ENCODE measurements around the gene RNF152. TPM values are rescaled to one million over a fixed set of nuclear protein-coding genes. Genes with fewer than 3 reads are reported as not detected.

The RNF152 gene
- total and polyA plus RNA-seq, 2 of the 13 experiments (the other 11 are each of a cell fraction or from before 2014, with no cell fraction given): 0.04 TPM; not detected in 1

DNA sequence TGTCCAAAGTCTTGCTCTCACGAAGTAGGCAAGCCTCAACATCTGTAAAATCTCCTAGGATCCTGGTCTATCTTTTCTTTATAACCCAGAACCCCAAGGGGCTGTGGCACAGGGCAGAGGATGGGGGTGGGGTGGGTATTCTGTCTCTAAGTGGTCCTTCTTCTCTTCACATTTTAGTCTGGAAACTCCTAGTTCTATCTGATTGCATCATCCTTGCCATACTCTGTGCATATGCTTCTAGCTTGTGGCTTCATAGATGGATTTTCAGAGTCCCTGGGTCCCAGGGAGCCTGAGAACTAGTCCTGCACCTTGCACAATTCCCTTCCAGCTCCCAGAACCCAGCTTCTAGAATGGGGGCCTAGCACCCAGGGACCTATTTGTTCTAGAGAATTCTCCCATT is 52.5 kb downstream of the RNF152 start:
- H3K27ac ChIP-seq (ENCODE audit: extremely low read length, insufficient read depth, low read length): no peak overlapping the region
- ChIA-PET POLR2A (no interaction called here), CTCF (ENCODE audit: low intra/inter-chr PET ratio, low total read pairs) (no interaction called here)
- no peak for FAIRE-seq
- H4K20me1 ChIP-seq (ENCODE audit: insufficient read depth, low read length): no peaks in the 10 kb centered on the region
- DNase-seq (ENCODE audit: low spot score): no peak
- peak; percentile 36; the same call in 1 of the 2 replicates for TF ChIP-seq CEBPB (IDR thresholded peaks at IDR 0.05; ENCODE audit: borderline replicate concordance, low read depth, low read length)
- no peak for TF ChIP-seq ZNF225 (CRISPR knock-in tag; IDR thresholded peaks at IDR 0.05)
- TF ChIP-seq ATF7 (IDR thresholded peaks at IDR 0.05): peak; percentile 16; the same call in 1 of the 2 replicates
- no peak for TF ChIP-seq ATF7 (CRISPR knock-in tag; IDR thresholded peaks at IDR 0.05)
- in situ Hi-C loops (cut with HindIII; ENCODE audit: extremely low pct_ligation_motif_present, low pct_unique_long_range_greater_than_20kb): no loop called here
- no peaks in the 10 kb centered on the region for H3K27me3 ChIP-seq (ENCODE audit: control insufficient read depth in 1 of 2, insufficient read depth in 2 of 2, low read length in 2 of 2)
- intact Hi-C loops (cut with micrococcal nuclease; ENCODE audit: unreplicated experiment): no loop called here
- H3K4me2 ChIP-seq (ENCODE audit: low read depth, low read length): no peak overlapping the region
- H3K9ac ChIP-seq (ENCODE audit: insufficient read depth, low read depth, low read length): no peak overlapping the region
- no peaks in the 10 kb centered on the region for H3K36me3 ChIP-seq (replicated peaks in 1 of 2; ENCODE audit: control insufficient read depth in 1 of 2, insufficient read depth in 2 of 2, low read length in 2 of 2)
- H3K4me3 ChIP-seq (replicated peaks in 1 of 3; ENCODE audit: insufficient read depth in 1 of 3, low read depth in 2 of 3, low read length in 3 of 3): no peak overlapping the region
- no peak for ATAC-seq
- H3K4me1 ChIP-seq (ENCODE audit: insufficient read depth, low read length): no peaks in the 10 kb centered on the region
- H2AFZ ChIP-seq (ENCODE audit: low read length): no peak overlapping the region
- no TSS peak for BruUV-seq (replicated peaks)
- WGBS (ENCODE audit: low lambda C conversion rate): 0% methylated on average over 1 of the region's 1 CpG
- no peaks in the 10 kb centered on the region for H3K9me3 ChIP-seq (ENCODE audit: low read length)
- H3K79me2 ChIP-seq (ENCODE audit: insufficient read depth, low read length): no peaks in the 10 kb centered on the region

DNA sequence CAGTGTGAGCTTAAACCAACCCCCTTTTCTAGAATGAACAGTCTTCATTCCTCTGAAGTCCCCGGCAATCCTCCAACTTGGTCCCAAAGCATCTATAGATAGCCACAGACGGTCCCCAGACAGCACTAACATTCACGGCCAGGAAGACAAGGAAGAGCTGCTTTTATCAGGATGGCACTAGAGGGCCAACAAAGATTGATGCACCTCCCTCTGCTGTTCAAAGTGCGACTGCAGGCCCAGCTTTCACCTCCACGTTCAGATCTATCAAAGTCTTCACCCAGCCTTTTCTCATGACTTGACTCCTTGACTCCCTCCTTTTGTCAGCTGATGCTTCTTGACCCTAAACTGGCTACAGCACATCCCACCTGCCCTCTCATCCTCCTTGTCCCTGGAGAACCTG is 54.3 kb downstream of the RNF152 start:
- no peaks in the 10 kb centered on the region for H3K9me3 ChIP-seq (ENCODE audit: low read length)
- BruUV-seq (replicated peaks): no TSS peak
- DNase-seq (ENCODE audit: low spot score): peak; percentile 2
- FAIRE-seq: no peak
- H3K27me3 ChIP-seq (ENCODE audit: control insufficient read depth in 1 of 2, insufficient read depth in 2 of 2, low read length in 2 of 2): no peaks in the 10 kb centered on the region
- no peak overlapping the region for H3K27ac ChIP-seq (ENCODE audit: extremely low read length, insufficient read depth, low read length)
- no peaks in the 10 kb centered on the region for H3K36me3 ChIP-seq (replicated peaks in 1 of 2; ENCODE audit: control insufficient read depth in 1 of 2, insufficient read depth in 2 of 2, low read length in 2 of 2)
- H3K4me3 ChIP-seq (replicated peaks in 1 of 3; ENCODE audit: insufficient read depth in 1 of 3, low read depth in 2 of 3, low read length in 3 of 3): no peak overlapping the region
- H2AFZ ChIP-seq (ENCODE audit: low read length): no peak overlapping the region
- CTCF ChIA-PET (ENCODE audit: low intra/inter-chr PET ratio, low total read pairs): no interaction called here
- H3K9ac ChIP-seq (ENCODE audit: insufficient read depth, low read depth, low read length): no peak overlapping the region
- H3K79me2 ChIP-seq (ENCODE audit: insufficient read depth, low read length): no peaks in the 10 kb centered on the region
- H3K4me1 ChIP-seq (ENCODE audit: insufficient read depth, low read length): no peaks in the 10 kb centered on the region
- peak; percentile 67 for ATAC-seq
- POLR2A ChIA-PET: no interaction called here
- TF ChIP-seq SETDB1 (CRISPR knock-in tag; IDR thresholded peaks at IDR 0.05; ENCODE audit: borderline replicate concordance) (no peak), PHF21A (CRISPR knock-in tag; IDR thresholded peaks at IDR 0.05) (no peak)
- intact Hi-C loops (cut with micrococcal nuclease; ENCODE audit: unreplicated experiment): no loop called here
- no peaks in the 10 kb centered on the region for H4K20me1 ChIP-seq (ENCODE audit: insufficient read depth, low read length)
- no peak overlapping the region for H3K4me2 ChIP-seq (ENCODE audit: low read depth, low read length)
- in situ Hi-C loops (cut with HindIII; ENCODE audit: extremely low pct_ligation_motif_present, low pct_unique_long_range_greater_than_20kb): no loop called here
- WGBS (ENCODE audit: low lambda C conversion rate): 25% methylated on average over 5 of the region's 5 CpGs
